ENCODE data around the gene SLC26A9.

The SLC26A9 gene

DNA sequence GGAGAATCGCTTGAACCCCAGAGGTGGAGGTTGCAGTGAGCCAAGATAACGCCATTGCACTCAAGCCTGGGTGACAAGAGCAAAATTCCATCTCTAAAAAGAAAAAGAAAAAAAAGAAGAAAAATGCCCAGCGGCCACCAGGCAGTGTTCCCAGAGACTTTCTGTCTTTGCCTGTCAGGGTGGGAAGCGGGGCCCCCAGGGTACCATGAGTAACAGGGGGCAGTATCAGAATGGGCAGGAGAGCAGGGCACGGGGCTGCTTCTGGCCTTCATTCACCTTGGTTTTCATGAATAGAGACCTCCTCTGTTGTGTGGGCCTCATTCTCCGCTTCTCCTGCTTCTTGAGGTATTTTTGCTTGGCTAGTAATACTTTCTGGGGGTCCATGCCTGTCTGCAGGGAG, 20.4 kb downstream of the SLC26A9 start:
- TF ChIP-seq CTCF (conservative IDR thresholded peaks at IDR 0.05; ENCODE audit: low read depth, low read length) = no peak
- no peak overlapping the region for H3K4me3 ChIP-seq (ENCODE audit: low read depth, low read length)
- no peak for DNase-seq (ENCODE audit: low read depth)

DNA sequence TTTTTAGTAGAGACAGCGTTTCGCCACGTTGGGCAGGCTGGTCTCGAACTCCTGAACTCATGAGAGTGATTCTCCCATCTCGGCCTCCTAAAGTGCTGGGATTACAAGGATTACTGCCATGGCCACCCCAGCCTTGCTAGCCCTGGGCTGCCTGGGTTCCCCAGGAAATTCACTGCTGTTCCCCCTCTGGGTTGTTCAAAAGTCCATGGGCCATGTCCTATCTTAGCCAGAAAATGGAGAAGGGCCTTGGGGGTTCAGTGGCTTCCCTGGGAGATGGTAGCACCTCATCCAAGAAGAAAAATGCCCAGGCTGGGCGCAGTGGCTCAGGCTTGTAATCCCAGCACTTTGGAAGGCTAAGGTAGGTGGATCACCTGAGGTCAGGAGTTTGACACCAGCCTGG, 20.9 kb downstream of the SLC26A9 start:
- TF ChIP-seq CTCF (conservative IDR thresholded peaks at IDR 0.05; ENCODE audit: low read depth, low read length) = no peak
- no peak overlapping the region for H3K4me3 ChIP-seq (ENCODE audit: low read depth, low read length)
- no peak for DNase-seq (ENCODE audit: low read depth)

GRCh38 chr1:205921570-205921909, 21.7 kb downstream of the SLC26A9 start:
- no peak for TF ChIP-seq CTCF (conservative IDR thresholded peaks at IDR 0.05; ENCODE audit: low read depth, low read length)
- no peak overlapping the region for H3K4me3 ChIP-seq (ENCODE audit: low read depth, low read length)
- no peak for DNase-seq (ENCODE audit: low read depth)

DNA sequence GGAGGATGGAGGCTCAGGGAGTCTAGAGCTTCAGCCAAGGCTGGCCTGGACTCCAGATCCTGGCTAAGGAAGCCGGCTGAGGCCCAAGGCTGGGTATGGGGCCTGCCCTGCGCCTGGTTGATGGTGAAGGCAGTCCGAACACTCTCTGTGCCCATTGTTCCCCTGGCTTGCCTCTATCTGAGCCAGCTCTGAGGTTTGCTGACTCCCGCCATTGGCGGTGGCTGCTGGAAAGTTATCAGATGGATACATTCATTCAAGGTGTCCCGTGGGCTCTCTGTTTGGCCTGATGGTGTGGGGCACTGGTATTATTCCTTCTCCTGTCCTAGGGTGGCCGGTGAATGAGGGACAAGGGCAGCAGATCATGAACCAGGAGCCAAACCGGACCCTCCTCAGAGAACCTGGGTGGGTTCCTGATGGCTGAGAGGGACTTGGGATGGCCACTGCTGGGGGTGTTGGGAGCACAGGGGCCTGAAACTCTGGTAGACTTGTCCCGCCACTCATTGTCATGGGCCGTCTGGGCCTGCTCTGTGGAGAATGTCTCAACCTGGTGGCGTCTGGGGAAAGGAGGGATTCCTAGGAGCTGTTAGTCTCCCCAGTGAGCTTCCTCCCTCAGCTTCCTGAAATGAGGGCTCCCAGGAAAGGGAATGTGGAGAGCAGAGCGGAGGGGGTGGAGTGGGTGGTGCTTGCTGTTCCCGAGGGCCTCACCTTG, 22.2 kb downstream of the SLC26A9 start:
- H3K4me3 ChIP-seq (ENCODE audit: low read depth, low read length) = no peak overlapping the region
- no peak for TF ChIP-seq CTCF (conservative IDR thresholded peaks at IDR 0.05; ENCODE audit: low read depth, low read length)
- DNase-seq (ENCODE audit: low read depth) = no peak

DNA sequence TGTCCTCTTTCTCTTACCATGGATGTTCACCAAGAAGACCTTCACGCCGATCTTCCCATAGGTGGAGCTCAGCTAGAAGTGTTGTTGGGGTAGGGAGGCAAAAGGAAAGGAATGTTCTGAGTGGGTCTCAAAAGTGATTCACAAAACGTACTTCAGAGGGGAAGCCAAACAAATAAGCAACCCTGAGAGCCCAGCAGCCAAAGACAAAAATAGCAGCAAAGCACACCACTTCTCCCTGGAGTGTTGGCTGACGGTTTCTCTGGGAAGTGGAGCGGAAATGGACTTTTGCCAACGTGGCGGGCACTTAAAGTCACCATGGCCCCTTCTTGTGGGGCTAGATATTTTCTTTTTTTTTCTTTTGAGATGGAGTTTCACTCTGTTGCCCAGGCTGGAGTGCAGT, 23.1 kb downstream of the SLC26A9 start:
- no peak overlapping the region for H3K4me3 ChIP-seq (ENCODE audit: low read depth, low read length)
- no peak for TF ChIP-seq CTCF (conservative IDR thresholded peaks at IDR 0.05; ENCODE audit: low read depth, low read length)
- DNase-seq (ENCODE audit: low read depth) = peak; percentile 39

GRCh38 chr1:205918955-205919746, 24.1 kb downstream of the SLC26A9 start:
- no peak overlapping the region for H3K4me3 ChIP-seq (ENCODE audit: low read depth, low read length)
- peak; percentile 96 for TF ChIP-seq CTCF (conservative IDR thresholded peaks at IDR 0.05; ENCODE audit: low read depth, low read length)
- peak; percentile 92 for DNase-seq (ENCODE audit: low read depth)
